Keratinocyte (primary cell): Measurements from ENCODE around the gene CHD9. TPM values are rescaled to one million over a fixed set of nuclear protein-coding genes. Genes with fewer than 3 reads are reported as not detected.
"Not testable (repeated sequence)": the region's sequence is repeated elsewhere in the genome, so short reads cannot be mapped to it uniquely, and the experiment has no call there.

Experiments used
- DNase-seq: peaks from one replicate; pipeline ENCODE4 v3.0.0-alpha.2; 2011; ENCODE audit warnings: low read depth, missing footprints, low spot score
- FAIRE-seq: peaks from 2 replicates; lab custom pipeline; 2011; peaks lifted over from hg19 to GRCh38; lab: Jason Lieb, UNC
- H2AFZ ChIP-seq: 2 replicates; pipeline ENCODE4 v1.6.0; 2012; ENCODE audit warnings: low read length, control low read depth, inconsistent platforms; ENCODE audit not compliant: control insufficient read depth
- H3K27ac ChIP-seq: 2 replicates; pipeline ENCODE4 v1.5.1; 2011; ENCODE audit warnings: low read length; ENCODE audit not compliant: control insufficient read depth, insufficient read depth
- H3K27me3 ChIP-seq: 3 replicates; pipeline ENCODE4 v1.6.0; 2011; ENCODE audit warnings: low read length; ENCODE audit not compliant: control insufficient read depth, insufficient read depth; ENCODE audit errors: extremely low read depth
- H3K36me3 ChIP-seq, 2 experiments: 2 replicates in 1 of 2; 3 replicates in 1 of 2; pipeline ENCODE4 v1.5.1; 2011; ENCODE audit warnings: low read length in 2 of 2, mild to moderate bottlenecking in 1 of 2; ENCODE audit not compliant: control insufficient read depth in 2 of 2, insufficient read depth in 2 of 2; ENCODE audit errors: extremely low read depth in 1 of 2
- H3K4me1 ChIP-seq: 3 replicates; pipeline ENCODE4 v1.5.1; 2011; ENCODE audit warnings: low read length; ENCODE audit not compliant: control insufficient read depth, insufficient read depth; ENCODE audit errors: extremely low read depth
- H3K4me2 ChIP-seq: 3 replicates; pipeline ENCODE4 v1.6.0; 2011; ENCODE audit warnings: low read depth, low read length; ENCODE audit not compliant: control insufficient read depth, insufficient read depth; ENCODE audit errors: extremely low read depth
- H3K4me3 ChIP-seq, 3 experiments: fragments of 200-600 bp in 1 of 3; sonication (generic) in 1 of 3; 2 replicates in 2 of 3; 3 replicates in 1 of 3; pipeline ENCODE4 v1.5.1; 2011 to 2016; ENCODE audit warnings: low read length in 3 of 3, mild to moderate bottlenecking in 3 of 3, control low read depth in 2 of 3, inconsistent platforms in 1 of 3, low read depth in 1 of 3, mixed read lengths in 1 of 3, mixed run types in 1 of 3, moderate library complexity in 1 of 3; ENCODE audit not compliant: control insufficient read depth in 2 of 3, insufficient read depth in 2 of 3; ENCODE audit errors: extremely low read depth in 1 of 3
- H3K79me2 ChIP-seq: 2 replicates; pipeline ENCODE4 v1.6.0; 2012; ENCODE audit warnings: low read length; ENCODE audit not compliant: control insufficient read depth, insufficient read depth
- H3K9ac ChIP-seq: 3 replicates; pipeline ENCODE4 v1.6.0; 2011; ENCODE audit warnings: low read length; ENCODE audit not compliant: control insufficient read depth, insufficient read depth; ENCODE audit errors: extremely low read depth
- H3K9me1 ChIP-seq: 3 replicates; pipeline ENCODE4 v1.6.0; 2011; ENCODE audit warnings: low read length; ENCODE audit not compliant: control insufficient read depth, insufficient read depth; ENCODE audit errors: extremely low read depth
- H3K9me3 ChIP-seq: 2 replicates; pipeline ENCODE4 v1.5.1; 2012; ENCODE audit warnings: low read depth, low read length; ENCODE audit not compliant: control insufficient read depth
- H4K20me1 ChIP-seq: 3 replicates; pipeline ENCODE4 v1.6.0; 2011; ENCODE audit warnings: low read length; ENCODE audit not compliant: control insufficient read depth, insufficient read depth; ENCODE audit errors: extremely low read depth
- EZH2 ChIP-seq: IDR thresholded peaks from one replicate; pipeline ENCODE4 v1.6.1; 2012; ENCODE audit warnings: inconsistent platforms, mild to moderate bottlenecking, low read length, moderate library complexity
- dilution Hi-C: fragments of 300-500 bp; cut with MboI; formaldehyde crosslinking; loops from one replicate; pipeline ENCODE4 v1.7.0; 2020; ENCODE audit warnings: low sequenced_read_pairs; ENCODE audit not compliant: extremely low pct_ligation_motif_present
- polyA plus RNA-seq, 5 experiments: library from polyadenylated mRNA; depleted of rRNA in 3 of 5; stranded (reverse) in 3 of 5; stranded (forward) in 1 of 5; unstranded in 1 of 5; fragments of >200 nt; gene quantifications; 1 replicate in 1 of 5; 2 replicates in 3 of 5; 3 replicates in 1 of 5; pipeline versions ENCODE4 v1.2.1 to v1.2.3, GENCODE V29; 2011 to 2012; ENCODE audit warnings: missing spikeins in 2 of 5, low read depth in 1 of 5, low replicate concordance in 1 of 5
- TF ChIP-seq, protein P1 (sequence below), 3 experiments: IDR thresholded peaks in 1 of 3; conservative IDR thresholded peaks in 1 of 3; optimal IDR thresholded peaks in 1 of 3; 2 replicates in 2 of 3; 3 replicates in 1 of 3; pipeline versions ENCODE3 to v1.5.1; 2011; ENCODE audit warnings: low read length in 3 of 3, mild to moderate bottlenecking in 3 of 3, moderate library complexity in 2 of 3, control low read depth in 1 of 3, inconsistent platforms in 1 of 3; ENCODE audit not compliant: insufficient read depth in 2 of 3; ENCODE audit errors: extremely low read depth in 1 of 3

CHD9 gene
- polyA plus RNA-seq, 1 donor (not counting 4 experiments of a cell fraction or from before 2014, with no cell fraction given), result 32.8 TPM

DNA sequence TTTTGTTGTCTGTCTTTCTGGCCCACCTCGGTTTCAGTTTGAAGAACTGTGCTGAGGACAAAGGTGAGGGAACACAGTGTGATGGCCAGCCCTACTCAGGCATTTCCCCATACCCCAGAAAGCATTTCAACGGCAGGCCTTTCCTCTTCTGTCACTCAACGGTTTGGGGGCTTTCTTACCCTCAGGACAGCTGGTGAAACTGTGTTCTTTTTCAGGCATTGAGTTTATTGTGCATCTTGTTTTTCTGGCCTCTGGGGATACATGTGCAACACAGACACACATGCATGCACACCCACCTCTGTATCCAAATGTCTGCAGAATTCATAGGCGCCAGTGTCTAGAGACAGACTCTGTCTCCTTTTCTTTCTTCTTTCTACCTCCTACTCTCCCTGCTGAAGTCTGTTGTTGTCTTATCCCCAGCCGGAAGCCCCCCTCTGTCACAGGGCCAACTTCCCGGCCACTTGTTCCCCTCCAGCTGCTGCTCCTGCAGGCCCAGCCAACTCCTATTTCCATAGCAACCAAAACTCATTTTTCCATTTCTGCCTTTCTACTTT lies 17.0 kb downstream of the CHD9 start:
- dilution Hi-C loops, result no loop called here
- no peak overlapping the region for H3K27ac ChIP-seq
- H3K9me3 ChIP-seq, result peaks cover 2% of the 10 kb centered on the region
- no peak overlapping the region for H3K9ac ChIP-seq
- TF ChIP-seq, protein P1, sequence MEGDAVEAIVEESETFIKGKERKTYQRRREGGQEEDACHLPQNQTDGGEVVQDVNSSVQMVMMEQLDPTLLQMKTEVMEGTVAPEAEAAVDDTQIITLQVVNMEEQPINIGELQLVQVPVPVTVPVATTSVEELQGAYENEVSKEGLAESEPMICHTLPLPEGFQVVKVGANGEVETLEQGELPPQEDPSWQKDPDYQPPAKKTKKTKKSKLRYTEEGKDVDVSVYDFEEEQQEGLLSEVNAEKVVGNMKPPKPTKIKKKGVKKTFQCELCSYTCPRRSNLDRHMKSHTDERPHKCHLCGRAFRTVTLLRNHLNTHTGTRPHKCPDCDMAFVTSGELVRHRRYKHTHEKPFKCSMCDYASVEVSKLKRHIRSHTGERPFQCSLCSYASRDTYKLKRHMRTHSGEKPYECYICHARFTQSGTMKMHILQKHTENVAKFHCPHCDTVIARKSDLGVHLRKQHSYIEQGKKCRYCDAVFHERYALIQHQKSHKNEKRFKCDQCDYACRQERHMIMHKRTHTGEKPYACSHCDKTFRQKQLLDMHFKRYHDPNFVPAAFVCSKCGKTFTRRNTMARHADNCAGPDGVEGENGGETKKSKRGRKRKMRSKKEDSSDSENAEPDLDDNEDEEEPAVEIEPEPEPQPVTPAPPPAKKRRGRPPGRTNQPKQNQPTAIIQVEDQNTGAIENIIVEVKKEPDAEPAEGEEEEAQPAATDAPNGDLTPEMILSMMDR (optimal IDR thresholded peaks at IDR 0.05 in 1 of 3, IDR thresholded peaks at IDR 0.05 in 1 of 3, conservative IDR thresholded peaks at IDR 0.05 in 1 of 3; ENCODE audit: extremely low read depth in 1 of 3, insufficient read depth in 2 of 3, low read length in 3 of 3), result no peak
- TF ChIP-seq EZH2, result no peak
- H3K27me3 ChIP-seq, result no peaks in the 10 kb centered on the region
- H3K9me1 ChIP-seq, result no peaks in the 10 kb centered on the region
- no peaks in the 10 kb centered on the region for H3K4me1 ChIP-seq
- H2AFZ ChIP-seq, result no peak overlapping the region
- H4K20me1 ChIP-seq, result no peaks in the 10 kb centered on the region
- peaks cover 3 to 5% of the 10 kb centered on the region in 2 experiments for H3K36me3 ChIP-seq
- H3K79me2 ChIP-seq, result peaks cover 49% of the 10 kb centered on the region
- H3K4me2 ChIP-seq, result no peak overlapping the region
- DNase-seq (no peak), FAIRE-seq (no peak)
- no peak overlapping the region for H3K4me3 ChIP-seq

DNA sequence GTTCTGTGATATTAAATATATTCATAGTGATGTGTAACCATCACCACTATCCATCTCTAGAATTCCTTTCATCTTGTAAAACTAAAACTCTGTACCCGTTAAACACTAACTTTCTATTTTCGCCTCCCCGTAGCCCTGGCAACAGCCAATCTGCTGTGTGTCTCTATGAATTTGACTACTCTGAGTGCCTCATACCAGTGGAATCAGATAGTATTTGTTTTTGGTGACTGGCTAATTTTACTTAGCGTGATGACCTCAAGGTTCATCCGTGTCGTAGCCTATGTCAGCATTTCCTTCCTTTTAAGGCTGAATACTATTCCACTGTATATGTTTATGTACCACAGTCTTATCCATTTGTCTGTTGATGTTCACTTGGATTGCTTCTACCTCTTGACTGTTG lies 18.2 kb downstream of the CHD9 start:
- TF ChIP-seq, protein P1 (optimal IDR thresholded peaks at IDR 0.05 in 1 of 3, IDR thresholded peaks at IDR 0.05 in 1 of 3, conservative IDR thresholded peaks at IDR 0.05 in 1 of 3; ENCODE audit: extremely low read depth in 1 of 3, insufficient read depth in 2 of 3, low read length in 3 of 3), result no peak
- no peak for TF ChIP-seq EZH2
- no peak overlapping the region for H3K9ac ChIP-seq
- no peak overlapping the region for H3K4me2 ChIP-seq
- H2AFZ ChIP-seq, result no peak overlapping the region
- H3K9me1 ChIP-seq, result no peaks in the 10 kb centered on the region
- H4K20me1 ChIP-seq, result no peaks in the 10 kb centered on the region
- no peak overlapping the region for H3K27ac ChIP-seq
- peaks cover 47% of the 10 kb centered on the region for H3K79me2 ChIP-seq
- peaks cover 2% of the 10 kb centered on the region for H3K9me3 ChIP-seq
- dilution Hi-C loops, result no loop called here
- no peak overlapping the region for H3K4me3 ChIP-seq
- H3K36me3 ChIP-seq, result peaks cover 3% of the 10 kb centered on the region in 2 experiments
- H3K4me1 ChIP-seq, result no peaks in the 10 kb centered on the region
- no peaks in the 10 kb centered on the region for H3K27me3 ChIP-seq
- FAIRE-seq (no peak), DNase-seq (no peak)

DNA sequence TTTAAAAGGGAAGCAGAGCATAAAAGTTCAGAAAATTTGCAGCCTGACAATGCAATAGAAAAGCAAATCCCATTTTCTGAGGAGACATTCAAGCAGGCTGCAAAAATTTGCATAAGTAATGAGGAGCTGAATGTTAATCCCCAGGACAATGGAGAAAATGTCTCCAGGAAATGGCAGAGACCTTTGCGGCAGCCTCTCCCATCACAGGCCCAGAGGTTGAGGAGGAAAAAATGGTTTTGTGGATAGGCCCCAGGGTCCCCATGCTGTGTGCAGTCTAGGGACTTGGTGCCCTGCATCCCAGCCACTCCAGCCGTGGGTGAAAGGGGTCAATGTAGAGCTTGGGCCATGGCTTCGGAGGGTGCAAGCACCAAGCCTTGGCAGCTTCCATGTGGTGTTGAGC lies 19.5 kb downstream of the CHD9 start:
- H3K4me3 ChIP-seq, dilution Hi-C loops, H2AFZ ChIP-seq, H3K36me3 ChIP-seq, H4K20me1 ChIP-seq, H3K9me3 ChIP-seq, H3K9ac ChIP-seq, H3K9me1 ChIP-seq, FAIRE-seq, H3K4me1 ChIP-seq, H3K4me2 ChIP-seq, H3K27ac ChIP-seq, H3K27me3 ChIP-seq, DNase-seq: not testable (repeated sequence)
- peaks cover 46% of the 10 kb centered on the region for H3K79me2 ChIP-seq

DNA sequence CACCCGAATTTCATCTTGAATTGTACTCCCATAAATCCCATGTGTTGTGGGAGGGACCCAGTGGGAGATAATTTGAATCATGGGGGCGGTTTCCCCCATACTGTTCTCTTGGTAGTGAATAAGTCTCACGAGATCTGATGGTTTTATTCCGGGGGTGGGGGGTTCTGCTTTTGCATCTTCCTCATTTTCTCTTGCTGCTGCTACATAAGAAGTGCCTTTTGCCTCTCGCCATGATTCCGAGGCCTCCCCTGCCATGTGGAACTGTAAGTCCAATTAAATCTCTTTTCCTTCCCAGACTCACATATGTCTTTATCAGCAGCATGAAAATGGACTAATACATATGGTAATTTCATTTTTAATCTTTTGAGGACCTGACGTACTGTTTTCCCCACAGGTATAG lies 20.7 kb downstream of the CHD9 start:
- H3K4me3 ChIP-seq, H3K27ac ChIP-seq, H3K27me3 ChIP-seq, H2AFZ ChIP-seq, H3K9me3 ChIP-seq, H3K9ac ChIP-seq, DNase-seq, H3K36me3 ChIP-seq, dilution Hi-C loops, H4K20me1 ChIP-seq, FAIRE-seq, H3K4me2 ChIP-seq, H3K9me1 ChIP-seq: not testable (repeated sequence)
- Histone ChIP-seq H3K79me2 (peaks cover 41% of the 10 kb centered on the region), H3K4me1 (peaks cover 14% of the 10 kb centered on the region)
